Keratinocyte (primary cell): ENCODE measurements around the gene BCO2.

Source experiments
- EZH2 ChIP-seq: IDR thresholded peaks from one replicate; pipeline ENCODE4 v1.6.1; 2012; ENCODE audit warnings: inconsistent platforms, mild to moderate bottlenecking, low read length, moderate library complexity
- TF ChIP-seq, protein P1 (sequence below), 3 experiments: IDR thresholded peaks in 1 of 3; conservative IDR thresholded peaks in 1 of 3; optimal IDR thresholded peaks in 1 of 3; 2 replicates in 2 of 3; 3 replicates in 1 of 3; pipeline versions ENCODE3 to v1.5.1; 2011; ENCODE audit warnings: low read length in 3 of 3, mild to moderate bottlenecking in 3 of 3, moderate library complexity in 2 of 3, control low read depth in 1 of 3, inconsistent platforms in 1 of 3; ENCODE audit not compliant: insufficient read depth in 2 of 3; ENCODE audit errors: extremely low read depth in 1 of 3

DNA sequence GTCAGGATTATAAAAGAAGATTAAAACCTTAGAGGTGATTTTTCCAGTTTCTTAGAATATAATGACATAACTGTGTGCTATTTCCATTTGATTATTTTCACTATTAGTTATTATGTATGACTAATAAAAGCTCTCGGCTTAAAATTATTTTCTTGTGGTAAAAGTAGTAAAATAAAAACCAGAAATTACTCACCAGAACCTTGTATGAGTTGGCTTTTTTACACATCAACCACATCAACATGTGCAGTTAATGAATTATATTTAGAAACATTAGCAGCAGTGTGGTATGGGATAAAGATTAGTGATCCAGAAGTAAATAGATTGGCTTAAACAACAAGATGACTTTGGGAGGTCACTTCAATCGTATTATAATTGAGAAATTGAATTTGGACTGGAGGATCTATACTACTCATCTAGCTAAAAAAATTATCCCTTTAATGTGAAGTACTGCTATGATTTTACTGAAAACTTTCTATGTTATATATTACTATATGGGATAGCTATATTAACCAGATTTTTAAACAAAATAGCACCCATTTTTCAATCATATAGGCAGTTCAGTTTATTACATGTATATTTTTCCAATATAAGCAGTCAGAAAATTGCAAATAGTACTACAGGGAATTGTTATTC is 2.8 kb upstream of the BCO2 start:
- no peak for TF ChIP-seq EZH2
- TF ChIP-seq, protein P1, sequence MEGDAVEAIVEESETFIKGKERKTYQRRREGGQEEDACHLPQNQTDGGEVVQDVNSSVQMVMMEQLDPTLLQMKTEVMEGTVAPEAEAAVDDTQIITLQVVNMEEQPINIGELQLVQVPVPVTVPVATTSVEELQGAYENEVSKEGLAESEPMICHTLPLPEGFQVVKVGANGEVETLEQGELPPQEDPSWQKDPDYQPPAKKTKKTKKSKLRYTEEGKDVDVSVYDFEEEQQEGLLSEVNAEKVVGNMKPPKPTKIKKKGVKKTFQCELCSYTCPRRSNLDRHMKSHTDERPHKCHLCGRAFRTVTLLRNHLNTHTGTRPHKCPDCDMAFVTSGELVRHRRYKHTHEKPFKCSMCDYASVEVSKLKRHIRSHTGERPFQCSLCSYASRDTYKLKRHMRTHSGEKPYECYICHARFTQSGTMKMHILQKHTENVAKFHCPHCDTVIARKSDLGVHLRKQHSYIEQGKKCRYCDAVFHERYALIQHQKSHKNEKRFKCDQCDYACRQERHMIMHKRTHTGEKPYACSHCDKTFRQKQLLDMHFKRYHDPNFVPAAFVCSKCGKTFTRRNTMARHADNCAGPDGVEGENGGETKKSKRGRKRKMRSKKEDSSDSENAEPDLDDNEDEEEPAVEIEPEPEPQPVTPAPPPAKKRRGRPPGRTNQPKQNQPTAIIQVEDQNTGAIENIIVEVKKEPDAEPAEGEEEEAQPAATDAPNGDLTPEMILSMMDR (optimal IDR thresholded peaks at IDR 0.05 in 1 of 3, IDR thresholded peaks at IDR 0.05 in 1 of 3, conservative IDR thresholded peaks at IDR 0.05 in 1 of 3; ENCODE audit: extremely low read depth in 1 of 3, insufficient read depth in 2 of 3, low read length in 3 of 3): no peak
